GOT3 (cell line): ENCODE results near the gene OFD1.
A peak's percentile ranks its signal among the peaks of the same experiment; 100 is the strongest.

Source experiments
- DNase-seq: peaks from one replicate; lab custom pipeline; 2025; ENCODE audit warnings: mixed read lengths; lab: John Stamatoyannopoulos, UW

Gene OFD1

GRCh38 chrX:13752141-13752540, 17.6 kb downstream of the OFD1 start:
- DNase-seq, result no peak

- DNase-seq, result no peak
These were observed 18.1 kb downstream of the OFD1 start for GRCh38 chrX:13752646-13753045.

- DNase-seq, result no peak
These were observed 20.2 kb downstream of the OFD1 start for GRCh38 chrX:13754765-13755164.

GRCh38 chrX:13755254-13755653, 20.7 kb downstream of the OFD1 start:
- no peak for DNase-seq

GRCh38 chrX:13756381-13756780, 21.8 kb downstream of the OFD1 start:
- no peak for DNase-seq

GRCh38 chrX:13759152-13759718, 24.7 kb downstream of the OFD1 start:
- no peak for DNase-seq

GRCh38 chrX:13760426-13760825, 25.9 kb downstream of the OFD1 start:
- no peak for DNase-seq

- no peak for DNase-seq
These were observed 27.3 kb downstream of the OFD1 start for GRCh38 chrX:13761606-13762414.

GRCh38 chrX:13763489-13763888, 28.9 kb downstream of the OFD1 start:
- DNase-seq, result no peak

- no peak for DNase-seq
These were observed 29.7 kb downstream of the OFD1 start for GRCh38 chrX:13764281-13764680.

GRCh38 chrX:13764765-13765164, 30.2 kb downstream of the OFD1 start:
- no peak for DNase-seq

GRCh38 chrX:13768939-13769338, 34.4 kb downstream of the OFD1 start:
- no peak for DNase-seq

GRCh38 chrX:13770013-13770535, 35.5 kb downstream of the OFD1 start:
- no peak for DNase-seq

GRCh38 chrX:13774696-13775095, 40.1 kb downstream of the OFD1 start:
- no peak for DNase-seq

GRCh38 chrX:13775837-13776236, 41.3 kb downstream of the OFD1 start:
- no peak for DNase-seq

GRCh38 chrX:13776387-13776786, 41.8 kb downstream of the OFD1 start:
- DNase-seq, result no peak

- peak; percentile 20 for DNase-seq
These were observed 44.4 kb downstream of the OFD1 start for GRCh38 chrX:13778916-13779315.

- DNase-seq, result no peak
These were observed 46.4 kb downstream of the OFD1 start for GRCh38 chrX:13780868-13781427.

- no peak for DNase-seq
These were observed 51.5 kb downstream of the OFD1 start for GRCh38 chrX:13786048-13786447.

GRCh38 chrX:13790206-13791131, 55.9 kb downstream of the OFD1 start:
- no peak for DNase-seq

GRCh38 chrX:13791145-13791544, 56.6 kb downstream of the OFD1 start:
- no peak for DNase-seq

- DNase-seq, result no peak
These were observed 57.0 kb downstream of the OFD1 start for GRCh38 chrX:13791559-13791958.
